ENCODE data around the gene ARRDC2.
"Not testable (repeated sequence)": the region's sequence is repeated elsewhere in the genome, so short reads cannot be mapped to it uniquely, and the experiment has no call there.

ARRDC2 gene

DNA sequence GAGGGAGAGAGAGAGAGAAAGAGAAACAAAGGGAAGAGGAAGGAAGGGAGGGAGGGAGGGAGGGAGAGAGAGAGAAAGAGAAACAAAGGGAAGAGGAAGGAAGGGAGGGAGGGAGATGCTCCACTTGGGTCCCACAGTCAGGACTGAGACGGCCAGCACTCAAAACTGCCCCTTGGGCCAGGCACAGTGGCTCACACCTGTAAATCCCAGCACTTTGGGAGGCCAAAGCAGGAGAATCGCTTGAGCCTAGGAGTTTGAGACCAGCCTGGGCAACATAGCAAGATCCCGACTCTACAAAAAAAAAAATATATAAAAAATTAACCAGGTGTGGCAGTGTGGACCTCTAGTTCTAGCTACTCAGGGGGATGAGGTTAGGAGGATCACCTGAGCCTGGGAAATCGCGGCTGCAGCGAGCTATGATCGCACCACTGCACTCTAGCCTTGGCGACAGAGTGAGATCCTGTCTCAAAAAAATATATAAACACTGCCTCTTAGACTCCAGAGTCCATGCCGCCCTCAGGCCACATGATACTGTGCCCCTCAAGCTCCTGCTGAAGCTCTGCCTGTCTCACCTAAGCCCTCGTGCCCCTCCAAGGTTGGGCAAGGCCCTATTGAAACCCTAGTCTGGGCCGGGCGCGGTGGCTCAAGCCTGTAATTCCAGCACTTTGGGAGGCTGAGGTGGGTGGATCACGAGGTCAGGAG, 8.4 kb downstream of the ARRDC2 start:
- no peak for DNase-seq (ENCODE audit: low read depth, low spot score)

DNA sequence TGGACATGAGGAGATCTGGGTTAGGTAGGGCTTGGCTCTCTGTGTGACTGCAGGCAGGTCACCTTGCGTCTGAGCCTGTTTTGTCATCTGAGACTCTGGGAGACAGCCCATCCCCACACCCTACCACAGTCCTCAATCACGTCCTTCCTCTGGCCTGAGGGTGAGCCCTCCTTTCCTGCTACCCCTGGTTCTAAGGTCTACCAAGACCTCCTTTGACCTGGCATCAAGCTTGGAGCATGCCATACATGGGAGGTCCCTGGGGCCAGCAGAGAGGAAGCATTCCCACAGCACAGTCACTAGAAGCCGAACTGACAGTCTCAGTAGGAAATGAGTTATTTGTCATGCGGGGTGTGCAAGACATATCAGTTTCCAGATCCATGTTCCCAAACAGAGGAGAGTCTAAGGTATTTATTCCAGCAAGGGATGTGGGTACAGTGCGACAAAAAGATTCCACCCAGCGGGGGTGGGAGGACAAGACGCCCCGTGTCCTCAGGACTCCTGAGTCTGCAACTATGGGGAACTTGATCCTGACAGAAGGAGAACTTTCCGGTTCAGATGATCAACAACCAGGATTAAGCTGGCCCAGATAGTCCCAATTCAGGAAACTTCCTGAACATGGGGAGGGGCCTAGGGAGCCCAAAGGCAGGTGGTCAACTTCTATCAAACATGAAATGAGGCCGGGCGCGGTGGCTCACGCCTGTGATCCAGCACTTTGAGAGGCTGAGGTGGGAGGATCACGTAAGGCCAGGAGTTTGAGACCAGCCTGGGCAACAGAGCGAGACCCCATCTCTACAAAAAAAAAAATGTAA, 9.5 kb downstream of the ARRDC2 start:
- no peak for DNase-seq (ENCODE audit: low read depth, low spot score)

GRCh38 chr19:18020212-18021085, 12.5 kb downstream of the ARRDC2 start:
- no peak for DNase-seq (ENCODE audit: low read depth, low spot score)

DNA sequence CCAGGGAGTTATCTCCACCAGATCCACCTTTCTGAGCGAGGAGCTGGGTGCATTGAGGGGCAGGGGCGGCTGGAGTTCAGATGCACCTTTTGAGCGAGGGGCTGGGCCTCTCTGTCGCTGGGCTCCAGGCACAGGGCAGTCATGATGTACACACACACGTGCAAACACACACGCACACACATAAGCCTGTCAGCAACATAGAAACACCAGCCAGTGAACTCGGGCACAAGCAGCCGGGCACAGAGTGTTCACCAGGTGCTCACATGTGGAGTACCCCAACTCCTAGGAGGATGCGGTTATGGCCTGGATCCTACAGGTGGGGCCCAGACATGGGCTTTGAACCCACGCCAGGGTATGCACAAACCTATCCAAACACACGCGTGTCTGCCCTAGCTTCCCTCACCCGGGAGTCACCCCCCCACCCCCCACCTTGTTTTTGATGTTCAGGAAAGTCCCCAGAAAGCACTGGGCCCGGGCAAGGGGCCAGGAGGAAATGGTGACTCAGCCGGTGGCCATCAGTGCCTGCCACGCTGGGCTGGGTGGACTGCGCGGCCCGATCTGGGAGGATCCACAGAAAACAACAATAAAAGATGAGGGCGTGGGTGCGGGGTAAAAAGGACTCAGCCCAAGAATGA, 13.3 kb downstream of the ARRDC2 start:
- no peak for DNase-seq (ENCODE audit: low read depth, low spot score)

GRCh38 chr19:18023622-18024251, 15.8 kb downstream of the ARRDC2 start:
- no peak for DNase-seq (ENCODE audit: low read depth, low spot score)

- DNase-seq (ENCODE audit: low read depth, low spot score), result no peak
Observed at GRCh38 chr19:18027151-18027550, 19.2 kb downstream of the ARRDC2 start.

DNA sequence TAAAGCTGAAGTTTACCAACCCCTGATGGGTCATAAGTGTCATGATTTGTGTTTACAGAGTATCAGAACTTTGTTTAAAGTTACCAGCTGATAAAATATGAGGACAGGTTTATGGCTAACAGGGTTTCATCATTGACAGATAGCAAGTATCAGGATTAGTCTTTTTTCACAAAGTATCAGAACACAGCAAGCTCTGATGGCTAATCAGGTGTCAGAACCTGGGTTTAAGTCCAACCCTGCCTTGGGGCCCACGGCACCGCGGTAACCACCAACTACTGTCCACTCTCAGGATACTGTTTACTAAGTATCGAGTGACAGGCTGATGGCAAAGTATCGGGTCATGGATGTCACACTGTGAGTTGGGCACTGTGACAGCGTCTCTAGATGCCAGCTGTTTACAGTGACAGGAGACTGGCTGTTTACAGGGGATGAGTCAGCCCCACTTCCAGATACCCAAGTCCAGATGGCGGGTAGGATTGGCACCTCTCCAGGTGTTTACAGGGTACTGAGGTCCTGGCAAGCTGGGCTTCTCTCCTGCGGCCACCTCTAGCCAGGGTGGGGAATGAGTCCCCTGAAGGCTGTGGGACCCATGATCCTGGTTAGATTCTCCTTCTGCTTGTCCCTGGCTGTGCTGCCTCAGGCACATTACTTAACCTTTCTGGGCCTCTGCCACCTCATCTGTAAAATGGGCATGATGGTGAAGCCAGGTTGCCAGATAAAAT, 21.8 kb downstream of the ARRDC2 start:
- DNase-seq (ENCODE audit: low read depth, low spot score), result no peak

DNA sequence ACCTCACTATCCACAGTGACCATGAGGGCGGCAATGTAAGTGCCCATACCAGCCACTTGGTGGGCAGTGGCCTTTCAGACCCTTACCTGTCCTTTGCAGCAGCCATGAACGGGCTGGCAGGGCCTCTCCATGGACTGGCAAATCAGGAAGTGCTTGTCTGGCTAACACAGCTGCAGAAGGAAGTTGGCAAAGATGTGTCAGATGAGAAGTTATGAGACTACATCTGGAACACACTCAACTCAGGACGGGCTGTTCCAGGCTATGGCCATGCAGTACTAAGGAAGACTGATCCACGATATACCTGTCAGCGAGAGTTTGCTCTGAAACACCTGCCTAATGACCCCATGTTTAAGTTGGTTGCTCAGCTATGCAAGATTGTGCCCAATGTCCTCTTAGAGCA, 23.4 kb downstream of the ARRDC2 start:
- not testable (repeated sequence) for DNase-seq (ENCODE audit: low read depth, low spot score)

DNA sequence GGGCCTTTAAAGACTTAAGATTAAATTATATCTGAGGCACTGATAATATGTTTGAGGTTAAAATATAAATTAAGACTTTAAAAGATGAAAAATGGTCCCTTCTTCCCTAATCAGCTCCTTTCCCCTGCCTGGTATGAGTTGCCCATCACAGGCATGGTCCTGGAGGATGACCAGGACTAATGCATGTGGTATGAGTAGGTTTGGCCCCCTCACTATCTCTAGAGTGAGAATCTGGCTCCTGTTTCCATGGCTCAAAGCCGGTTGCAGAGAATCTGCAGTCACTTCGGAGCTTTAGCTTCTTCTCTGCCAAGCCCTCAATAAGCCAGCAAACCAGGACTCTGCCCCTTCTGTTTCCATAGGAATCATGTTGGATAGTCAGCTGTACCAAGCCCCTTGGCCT, 24.1 kb downstream of the ARRDC2 start:
- not testable (repeated sequence) for DNase-seq (ENCODE audit: low read depth, low spot score)

- DNase-seq (ENCODE audit: low read depth, low spot score), result no peak
Observed at GRCh38 chr19:18041054-18041453, 33.1 kb downstream of the ARRDC2 start.

DNA sequence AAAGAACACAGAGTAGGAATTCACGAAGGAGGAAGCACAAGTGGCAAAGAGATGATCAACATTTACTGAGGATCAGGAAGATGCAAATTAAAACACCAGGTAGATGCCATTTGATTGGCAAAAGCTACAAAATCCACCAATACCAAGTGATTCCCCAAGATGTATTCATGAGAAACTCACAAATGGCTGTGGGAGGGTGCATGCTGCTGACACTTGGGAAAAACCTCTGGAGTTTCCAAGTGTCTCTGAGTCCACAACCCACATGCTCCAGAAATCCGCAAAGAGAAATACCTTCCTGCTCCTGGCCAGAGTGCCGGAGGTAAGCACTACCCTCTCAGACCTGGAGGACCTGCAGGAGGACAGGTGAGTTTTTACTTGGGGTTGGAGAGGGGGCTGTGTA, 35.7 kb downstream of the ARRDC2 start:
- DNase-seq (ENCODE audit: low read depth, low spot score), result no peak

DNA sequence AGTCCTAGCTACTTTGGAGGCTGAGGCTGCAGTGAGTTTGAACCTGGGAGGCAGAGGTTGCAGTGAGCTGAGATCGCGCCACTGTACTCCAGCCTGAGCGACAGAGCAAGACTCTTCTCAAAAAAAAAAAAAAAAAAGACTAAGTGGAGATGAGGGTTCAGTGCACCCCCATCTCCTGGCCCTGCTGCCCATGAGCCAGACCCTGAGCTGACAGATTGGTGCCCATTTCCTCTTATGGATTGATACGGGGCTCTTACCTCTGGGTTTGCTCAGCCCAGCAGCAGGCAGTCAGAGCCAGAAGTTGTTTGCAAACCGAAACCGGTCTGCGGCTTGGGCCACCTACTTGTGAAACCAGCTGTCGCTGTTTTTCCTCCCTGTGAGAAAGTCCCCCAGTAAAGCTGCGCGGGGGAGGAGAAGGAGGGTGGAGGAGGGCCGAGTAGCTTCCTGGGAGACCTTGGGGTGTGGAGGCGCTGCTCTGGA, 36.9 kb downstream of the ARRDC2 start:
- peak; percentile 50 for DNase-seq (ENCODE audit: low read depth, low spot score)

DNA sequence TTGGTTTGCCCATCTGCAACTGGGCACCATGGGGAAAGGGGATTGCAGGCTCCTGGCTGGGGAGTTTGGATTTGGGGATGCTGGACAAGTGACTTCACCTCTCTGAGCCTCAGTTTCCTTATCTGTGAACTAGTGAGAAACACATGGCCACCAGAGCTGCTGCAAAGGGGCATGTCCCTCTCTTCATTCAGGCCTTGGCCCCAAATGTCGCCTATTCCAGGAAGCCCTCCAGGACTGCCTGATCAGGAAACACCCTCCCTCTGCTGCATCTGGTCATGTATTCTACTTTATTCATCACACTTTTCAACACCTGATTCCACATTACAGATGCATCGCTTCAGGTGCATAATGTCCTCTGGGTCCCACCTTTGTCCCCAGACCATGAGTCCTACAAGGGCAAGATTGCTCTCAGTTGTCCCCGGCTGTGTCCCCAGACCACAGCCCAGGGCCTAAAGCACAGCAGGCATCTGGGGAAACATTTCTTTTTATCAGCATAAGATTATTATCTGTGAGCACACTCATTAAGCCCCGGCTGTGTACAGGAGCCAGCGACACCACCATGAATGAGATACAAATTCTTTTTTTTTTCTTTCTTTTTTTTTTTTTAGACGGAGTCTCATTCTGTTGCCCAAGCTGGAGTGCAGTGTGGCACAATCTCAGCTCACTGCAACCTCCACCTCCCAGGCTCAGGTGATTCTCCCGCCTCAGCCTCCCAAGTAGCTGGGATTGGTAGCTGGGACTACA, 37.5 kb downstream of the ARRDC2 start:
- no peak for DNase-seq (ENCODE audit: low read depth, low spot score)

DNA sequence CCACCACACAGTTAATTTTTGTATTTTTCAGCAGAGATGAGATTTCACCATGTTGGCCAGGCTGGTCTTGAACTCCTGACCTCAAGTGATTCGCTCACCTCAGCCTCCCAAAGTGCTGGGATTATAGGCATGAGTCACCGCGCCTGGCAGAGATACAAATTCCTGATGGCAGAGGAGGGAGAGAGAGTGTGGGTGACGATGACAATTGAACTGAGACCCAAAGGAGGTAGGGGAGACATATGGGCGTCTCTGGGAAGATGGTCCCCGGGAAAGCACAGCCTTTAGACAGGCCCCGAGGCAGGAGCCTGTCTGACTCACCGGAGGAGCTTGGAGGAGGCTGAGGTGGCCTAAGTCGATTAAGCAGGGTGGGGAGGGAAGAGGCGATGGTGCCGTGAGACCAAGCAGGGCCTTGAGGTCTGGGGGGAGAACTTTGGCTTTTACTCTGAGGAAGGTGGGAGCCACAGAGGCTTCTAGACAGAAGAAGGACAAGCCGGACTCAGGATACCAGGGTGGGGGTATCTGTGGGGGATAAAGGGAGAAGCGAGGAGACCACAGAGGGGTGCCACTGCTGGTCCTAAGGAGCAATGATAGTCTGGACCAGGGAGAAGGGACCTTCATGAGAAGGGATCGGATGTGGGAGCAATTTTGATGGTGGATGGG, 38.2 kb downstream of the ARRDC2 start:
- DNase-seq (ENCODE audit: low read depth, low spot score), result no peak

GRCh38 chr19:18049385-18049784, 41.4 kb downstream of the ARRDC2 start:
- DNase-seq (ENCODE audit: low read depth, low spot score), result no peak

- peak; percentile 48 for DNase-seq (ENCODE audit: low read depth, low spot score)
Observed at GRCh38 chr19:18051887-18052286, 43.9 kb downstream of the ARRDC2 start.

GRCh38 chr19:18053576-18054219, 45.7 kb downstream of the ARRDC2 start:
- DNase-seq (ENCODE audit: low read depth, low spot score), result no peak

GRCh38 chr19:18055967-18056366, 48.0 kb downstream of the ARRDC2 start:
- DNase-seq (ENCODE audit: low read depth, low spot score), result no peak

DNA sequence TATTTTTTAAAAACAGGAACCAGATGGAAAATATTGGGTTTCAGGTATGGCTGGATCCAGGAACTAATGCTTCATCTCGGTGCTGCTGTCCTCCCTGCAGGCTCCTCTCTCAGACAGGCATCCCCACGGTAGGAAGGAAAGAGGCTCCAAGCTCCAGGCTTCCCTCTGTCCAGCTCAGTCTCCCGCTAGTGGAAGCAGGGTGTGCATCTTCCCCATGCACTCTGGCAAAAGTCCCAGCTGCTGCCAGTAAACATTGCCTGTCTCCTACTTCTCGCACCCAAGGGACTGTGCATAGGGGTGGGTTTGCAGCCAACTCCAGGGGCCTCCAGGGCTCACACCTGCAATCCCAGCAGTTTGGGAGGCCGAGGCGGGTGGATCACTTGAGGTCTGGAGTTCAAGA, 49.6 kb downstream of the ARRDC2 start:
- DNase-seq (ENCODE audit: low read depth, low spot score), result no peak

All from ELF-1 (cell line).